ENCODE results near the gene PDIA4.
A peak's percentile ranks its signal among the peaks of the same experiment; 100 is the strongest.

PDIA4 gene

GRCh38 chr7:148964483-148965267 is 63.6 kb downstream of the PDIA4 start:
- DNase-seq (ENCODE audit: low read depth in 2 of 2) = no peak

- no peak for DNase-seq (ENCODE audit: low read depth in 2 of 2)
Observed at GRCh38 chr7:148963583-148964482, 64.5 kb downstream of the PDIA4 start.

- DNase-seq (ENCODE audit: low read depth in 2 of 2) = peak; percentile 21 to 50
Observed at GRCh38 chr7:148962823-148963582, 65.3 kb downstream of the PDIA4 start.

GRCh38 chr7:148962440-148962822 is 65.9 kb downstream of the PDIA4 start:
- DNase-seq (ENCODE audit: low read depth in 2 of 2) = no peak

GRCh38 chr7:148959726-148960125 is 68.6 kb downstream of the PDIA4 start:
- DNase-seq (ENCODE audit: low read depth in 2 of 2) = no peak

GRCh38 chr7:148958061-148958460 is 70.2 kb downstream of the PDIA4 start:
- DNase-seq (ENCODE audit: low read depth in 2 of 2) = no peak

- no peak for DNase-seq (ENCODE audit: low read depth in 2 of 2)
Observed at GRCh38 chr7:148954766-148955165, 73.5 kb downstream of the PDIA4 start.

- DNase-seq (ENCODE audit: low read depth in 2 of 2) = no peak
Observed at GRCh38 chr7:148953676-148954075, 74.6 kb downstream of the PDIA4 start.

All from stimulated activated CD8-positive, alpha-beta memory T cell treated with anti-CD3 and anti-CD28 coated beads, Interleukin-15, amount 100 ng/mL, for 4 hours (primary cell).